ENCODE data around the gene SFPQ.
"Not testable (repeated sequence)": the region's sequence is repeated elsewhere in the genome, so short reads cannot be mapped to it uniquely, and the experiment has no call there.

DNA sequence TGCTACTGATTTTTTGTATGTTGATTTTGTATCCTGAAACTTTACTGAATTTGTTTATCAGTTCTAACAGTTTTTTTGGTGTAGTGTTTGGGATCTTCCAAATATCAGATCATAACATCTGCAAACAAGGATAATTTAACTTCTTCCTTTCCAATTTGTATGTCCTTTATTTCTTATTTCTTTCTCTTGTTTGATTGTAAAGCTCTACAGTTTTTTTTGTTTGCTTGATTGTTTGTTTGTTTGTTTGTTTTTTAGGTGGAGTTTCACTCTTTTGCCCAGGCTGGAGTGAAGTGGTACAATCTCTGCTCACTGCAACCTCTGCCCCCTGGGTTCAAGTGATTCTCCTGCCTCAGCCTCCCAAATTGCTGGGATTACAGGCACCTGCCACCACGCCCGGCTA lies 43.8 kb upstream of the SFPQ start:
- TF ChIP-seq, protein P1, sequence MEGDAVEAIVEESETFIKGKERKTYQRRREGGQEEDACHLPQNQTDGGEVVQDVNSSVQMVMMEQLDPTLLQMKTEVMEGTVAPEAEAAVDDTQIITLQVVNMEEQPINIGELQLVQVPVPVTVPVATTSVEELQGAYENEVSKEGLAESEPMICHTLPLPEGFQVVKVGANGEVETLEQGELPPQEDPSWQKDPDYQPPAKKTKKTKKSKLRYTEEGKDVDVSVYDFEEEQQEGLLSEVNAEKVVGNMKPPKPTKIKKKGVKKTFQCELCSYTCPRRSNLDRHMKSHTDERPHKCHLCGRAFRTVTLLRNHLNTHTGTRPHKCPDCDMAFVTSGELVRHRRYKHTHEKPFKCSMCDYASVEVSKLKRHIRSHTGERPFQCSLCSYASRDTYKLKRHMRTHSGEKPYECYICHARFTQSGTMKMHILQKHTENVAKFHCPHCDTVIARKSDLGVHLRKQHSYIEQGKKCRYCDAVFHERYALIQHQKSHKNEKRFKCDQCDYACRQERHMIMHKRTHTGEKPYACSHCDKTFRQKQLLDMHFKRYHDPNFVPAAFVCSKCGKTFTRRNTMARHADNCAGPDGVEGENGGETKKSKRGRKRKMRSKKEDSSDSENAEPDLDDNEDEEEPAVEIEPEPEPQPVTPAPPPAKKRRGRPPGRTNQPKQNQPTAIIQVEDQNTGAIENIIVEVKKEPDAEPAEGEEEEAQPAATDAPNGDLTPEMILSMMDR (IDR thresholded peaks at IDR 0.05; ENCODE audit: borderline replicate concordance, extremely low read depth, low read length, poor library complexity, severe bottlenecking): not testable (repeated sequence)
- not testable (repeated sequence) for TF ChIP-seq EZH2 (IDR thresholded peaks at IDR 0.05; ENCODE audit: borderline replicate concordance, low read depth, low read length, severe bottlenecking)

Data from DND-41 (cell line).